Measurements from ENCODE around the gene NHEJ1. TPM values are rescaled to one million over a fixed set of nuclear protein-coding genes. Genes with fewer than 3 reads are reported as not detected.
A peak's percentile ranks its signal among the peaks of the same experiment; 100 is the strongest.

The NHEJ1 gene
- polyA plus RNA-seq, 3 donors, result 12.6 to 20.9 (median 20.3) TPM

- no peak overlapping the region for H3K4me3 ChIP-seq (replicated peaks in 1 of 3; ENCODE audit: low read depth in 2 of 3, low read length in 3 of 3)
- H4K20me1 ChIP-seq (ENCODE audit: insufficient read depth, low read length), result no peaks in the 10 kb centered on the region
- no peaks in the 10 kb centered on the region for H3K79me2 ChIP-seq (ENCODE audit: insufficient read depth, low read length)
- no peaks in the 10 kb centered on the region for H3K9me3 ChIP-seq (replicated peaks in 1 of 2; ENCODE audit: control insufficient read depth in 1 of 2, insufficient read depth in 1 of 2, low read length in 2 of 2)
- no peaks in the 10 kb centered on the region for H3K36me3 ChIP-seq (replicated peaks in 1 of 2; ENCODE audit: control insufficient read depth in 1 of 2, insufficient read depth in 2 of 2, low read length in 2 of 2)
- Mint-ChIP-seq H3K9me3 (peaks cover 0 to 3% (median 0%) of the 10 kb centered on the region in 7 donors), H3K27ac (no peak overlapping the region), H3K4me1 (peaks cover under 1% of the 10 kb centered on the region), H3K27me3 (ENCODE audit: low read depth in 3 of 3) (peaks cover 42 to 77% (median 51%) of the 10 kb centered on the region in 3 donors), H3K36me3 (no peaks in the 10 kb centered on the region), H3K4me3 (no peak overlapping the region)
- DNase-seq, result no peak
- no peaks in the 10 kb centered on the region for H3K4me1 ChIP-seq (ENCODE audit: control insufficient read depth in 1 of 2, insufficient read depth in 2 of 2, low read length in 2 of 2)
- intact Hi-C loops (cut with micrococcal nuclease), result no loop called here
- TF ChIP-seq CTCF (IDR thresholded peaks at IDR 0.05), result no peak
- peaks cover 15 to 52% of the 10 kb centered on the region in 2 donors for H3K27me3 ChIP-seq (ENCODE audit: control insufficient read depth in 2 of 2, insufficient read depth in 2 of 2, low read length in 2 of 2)
- H3K4me2 ChIP-seq (replicated peaks; ENCODE audit: extremely low read depth, low read length, poor library complexity, severe bottlenecking), result no peak overlapping the region
- no CpG with 5 or more reads among the region's 2 CpGs for WGBS (ENCODE audit: insufficient coverage)
- H3K9ac ChIP-seq (ENCODE audit: insufficient read depth, low read length, poor library complexity, severe bottlenecking), result no peak overlapping the region
- H2AFZ ChIP-seq (ENCODE audit: insufficient read depth, low read depth, low read length, poor library complexity, severe bottlenecking), result no peak overlapping the region
- no peak overlapping the region for H3K27ac ChIP-seq (ENCODE audit: low read depth in 1 of 2, low read length in 2 of 2)
Measured at GRCh38 chr2:219035942-219036341, 124.7 kb downstream of the NHEJ1 start.

- no peaks in the 10 kb centered on the region for H4K20me1 ChIP-seq (ENCODE audit: insufficient read depth, low read length)
- no peak overlapping the region for H3K4me2 ChIP-seq (replicated peaks; ENCODE audit: extremely low read depth, low read length, poor library complexity, severe bottlenecking)
- H3K9me3 ChIP-seq (replicated peaks in 1 of 2; ENCODE audit: control insufficient read depth in 1 of 2, insufficient read depth in 1 of 2, low read length in 2 of 2), result no peaks in the 10 kb centered on the region
- no peak for TF ChIP-seq CTCF (IDR thresholded peaks at IDR 0.05)
- WGBS (ENCODE audit: insufficient coverage), result 40% methylated on average over 1 of the region's 6 CpGs
- H3K4me3 ChIP-seq (replicated peaks in 1 of 3; ENCODE audit: low read depth in 2 of 3, low read length in 3 of 3), result no peak overlapping the region
- H3K36me3 ChIP-seq (replicated peaks in 1 of 2; ENCODE audit: control insufficient read depth in 1 of 2, insufficient read depth in 2 of 2, low read length in 2 of 2), result no peaks in the 10 kb centered on the region
- intact Hi-C loops (cut with micrococcal nuclease), result no loop called here
- DNase-seq, result no peak
- H2AFZ ChIP-seq (ENCODE audit: insufficient read depth, low read depth, low read length, poor library complexity, severe bottlenecking), result no peak overlapping the region
- peaks cover 4 to 42% of the 10 kb centered on the region in 2 donors for H3K27me3 ChIP-seq (ENCODE audit: control insufficient read depth in 2 of 2, insufficient read depth in 2 of 2, low read length in 2 of 2)
- peak overlapping the region in 1 of 2 donors; percentile 62 for H3K4me3 Mint-ChIP-seq
- no peaks in the 10 kb centered on the region for H3K79me2 ChIP-seq (ENCODE audit: insufficient read depth, low read length)
- H3K27ac Mint-ChIP-seq, result no peak overlapping the region
- H3K27me3 Mint-ChIP-seq (ENCODE audit: low read depth in 3 of 3), result peaks cover 34 to 72% (median 44%) of the 10 kb centered on the region in 3 donors
- peaks cover 0 to 3% (median 0%) of the 10 kb centered on the region in 7 donors for H3K9me3 Mint-ChIP-seq
- H3K36me3 Mint-ChIP-seq, result no peaks in the 10 kb centered on the region
- H3K4me1 Mint-ChIP-seq, result no peaks in the 10 kb centered on the region
- H3K27ac ChIP-seq (ENCODE audit: low read depth in 1 of 2, low read length in 2 of 2), result no peak overlapping the region
- no peaks in the 10 kb centered on the region for H3K4me1 ChIP-seq (ENCODE audit: control insufficient read depth in 1 of 2, insufficient read depth in 2 of 2, low read length in 2 of 2)
- H3K9ac ChIP-seq (ENCODE audit: insufficient read depth, low read length, poor library complexity, severe bottlenecking), result no peak overlapping the region
Measured at GRCh38 chr2:219034823-219035222, 125.8 kb downstream of the NHEJ1 start.
